SK-MEL-5 (cell line): ENCODE measurements around the gene TBC1D9. TPM values are rescaled to one million over a fixed set of nuclear protein-coding genes. Genes with fewer than 3 reads are reported as not detected.
"Not testable (repeated sequence)": the region's sequence is repeated elsewhere in the genome, so short reads cannot be mapped to it uniquely, and the experiment has no call there.

Experiments
- DNase-seq: peaks from one replicate; pipeline ENCODE4 v3.0.0-alpha.2; 2016; ENCODE audit warnings: low read depth, low spot score
- in situ Hi-C: cut with HindIII; loops from 2 replicates; pipeline ENCODE4 v1.10.0; 2016; ENCODE audit warnings: low sequenced_read_pairs, high pct_unique_total_duplicates, low pct_unique_long_range_greater_than_20kb
- polyA plus RNA-seq, 2 experiments: library from polyadenylated mRNA; depleted of rRNA; stranded (reverse); fragments of >200 nt; gene quantifications; 2 replicates each; pipeline ENCODE4 v1.2.3, GENCODE V29; 2015
- total RNA-seq: library from RNA; depleted of rRNA; stranded (reverse); fragments of >200 nt; shearing (Covaris generic); gene quantifications from 2 replicates; pipeline ENCODE4 v1.2.3, GENCODE V29; 2014; rRNA removed

Gene TBC1D9
- total RNA-seq = 9.6 and 9.7 TPM in 2 replicates
- polyA plus RNA-seq (2015; cell fraction: cytosol; rRNA removed) = 8.6 and 11.1 TPM in 2 replicates
- 4.9 and 10.6 TPM in 2 replicates for polyA plus RNA-seq (2015; cell fraction: nucleus; rRNA removed)

DNA sequence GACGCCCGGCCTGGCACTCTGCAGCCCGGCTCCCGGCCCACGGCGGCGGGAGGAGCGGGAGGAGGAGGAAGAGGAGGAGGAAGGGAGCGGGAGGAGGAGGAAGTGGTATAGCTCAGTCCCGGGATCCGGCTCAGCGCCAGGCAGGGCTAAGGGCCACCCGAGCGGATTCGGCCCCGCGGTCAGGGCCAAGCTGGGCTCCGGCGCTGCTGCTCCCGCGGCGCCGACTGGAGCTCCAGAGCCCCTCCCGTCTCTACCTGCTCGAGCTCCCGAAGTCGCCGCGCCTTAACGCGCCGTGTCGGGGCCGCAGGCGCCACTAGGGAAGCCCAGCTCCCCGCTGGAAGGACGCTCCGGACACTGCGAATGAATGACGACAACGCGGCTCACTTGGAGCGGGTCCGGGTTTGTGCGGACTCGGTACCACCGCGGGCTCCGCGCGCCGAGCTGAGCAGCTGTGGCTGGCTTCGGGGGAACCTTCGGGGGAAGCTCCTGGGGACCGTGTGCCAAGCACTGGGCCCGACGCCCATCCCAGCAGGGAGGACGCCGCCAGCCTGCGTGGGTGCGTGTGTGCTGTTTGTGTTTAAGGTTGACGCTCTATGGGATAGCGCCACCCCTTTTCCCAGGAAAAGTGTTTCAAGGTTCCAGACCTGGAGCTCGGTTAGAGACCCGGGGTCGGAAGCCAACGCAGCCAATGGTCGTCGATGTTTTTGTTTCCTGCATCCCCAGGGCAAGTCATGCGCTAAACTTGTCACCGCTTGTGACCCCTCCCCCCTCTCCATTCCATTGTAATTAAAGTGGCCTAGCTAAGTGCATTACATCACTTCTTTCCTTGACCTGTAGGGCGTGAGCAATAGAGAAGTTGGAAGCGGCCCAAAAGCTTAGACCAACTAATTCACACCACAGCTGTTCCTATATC is at the start of gene TBC1D9:
Gene TBC1D9 (minus strand): TSS at position 67 of the 913 bp plus-strand sequence. CDS start 340 bp downstream, outside the sequence.
- in situ Hi-C loops = no loop called here
- peak; percentile 68 for DNase-seq

DNA sequence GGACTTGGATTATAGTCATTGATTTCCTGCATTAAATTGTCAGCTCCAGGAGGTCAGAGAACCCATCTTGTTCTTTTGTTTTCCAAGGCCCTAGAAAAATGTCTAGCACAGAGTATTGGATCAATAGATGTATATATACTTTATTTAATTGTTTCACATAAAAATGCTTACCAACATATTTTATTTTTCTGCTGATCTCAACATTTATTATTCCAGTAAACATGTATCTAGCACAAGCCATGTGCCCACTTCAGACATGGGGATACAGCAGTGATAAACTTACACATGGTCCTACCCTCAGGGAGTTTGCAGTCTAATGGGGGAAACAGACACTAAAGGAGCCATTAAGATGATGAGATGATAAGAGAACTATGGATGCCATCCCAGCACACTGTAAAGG is 49.1 kb upstream of the TBC1D9 start:
- in situ Hi-C loops = no loop called here
- DNase-seq = no peak

DNA sequence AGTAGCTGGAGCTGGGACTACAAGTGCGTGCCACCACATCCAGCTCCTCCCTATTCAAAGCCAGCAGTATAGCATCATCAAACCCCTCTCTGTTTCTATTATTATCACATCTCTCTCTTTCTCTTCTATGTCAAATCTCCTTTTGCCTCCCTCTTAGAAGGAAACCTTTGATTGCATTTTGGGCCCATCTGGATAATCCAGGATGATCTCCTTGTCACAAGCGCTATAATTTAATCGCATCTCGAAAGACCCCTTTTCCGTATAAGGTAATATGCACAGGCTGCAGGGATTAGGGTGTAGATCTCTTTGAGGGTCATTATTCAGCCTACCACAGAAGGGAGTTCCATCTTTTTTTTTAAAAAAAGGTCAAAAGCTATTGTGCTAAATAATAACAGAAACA is 46.4 kb upstream of the TBC1D9 start:
- in situ Hi-C loops = no loop called here
- no peak for DNase-seq

DNA sequence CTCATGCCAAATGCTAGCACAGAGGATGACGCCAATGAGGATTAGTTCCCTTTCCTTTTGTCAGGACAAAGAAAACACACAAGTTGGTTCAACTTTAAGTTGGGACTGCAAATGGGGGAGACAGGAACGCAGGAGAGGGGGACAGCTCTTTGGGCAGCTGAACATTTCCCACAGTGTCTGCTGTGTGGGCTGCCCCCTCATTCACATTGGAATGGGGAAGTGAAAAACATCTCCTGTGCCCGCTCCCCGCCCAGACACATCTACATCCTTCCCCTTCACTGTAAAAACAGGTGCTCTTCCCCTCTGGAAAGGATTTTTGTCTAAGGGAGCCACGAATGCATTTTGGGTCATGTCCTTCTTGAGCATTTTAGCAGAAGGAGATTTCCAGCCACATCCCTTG is 44.5 kb upstream of the TBC1D9 start:
- no peak for DNase-seq
- in situ Hi-C loops = no loop called here

DNA sequence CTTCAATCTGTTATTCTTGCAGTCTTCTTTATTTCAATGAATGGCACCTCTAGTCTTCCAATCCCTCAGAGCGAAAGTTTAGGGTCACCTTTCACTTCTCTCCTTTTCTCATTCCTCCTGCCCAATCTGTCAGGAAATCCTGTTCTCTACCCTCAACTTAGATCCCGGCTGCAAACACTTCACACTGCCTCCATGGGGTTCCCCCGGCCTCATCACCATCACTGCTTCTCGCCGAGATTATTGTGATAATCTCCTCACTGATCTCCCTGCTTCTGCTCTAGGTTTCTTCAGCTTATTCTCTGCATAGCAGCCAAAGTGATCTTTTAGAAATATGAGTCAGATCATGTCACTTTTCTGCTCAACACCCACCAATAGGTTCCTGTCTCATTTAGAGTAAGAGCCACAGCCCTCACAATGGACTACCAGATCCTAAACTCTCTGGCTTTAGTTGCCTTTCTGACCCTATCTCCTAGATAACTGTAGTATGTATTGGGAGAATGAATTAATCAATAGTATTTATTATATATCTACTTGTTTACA is 43.6 kb upstream of the TBC1D9 start:
- DNase-seq = no peak
- in situ Hi-C loops = no loop called here

DNA sequence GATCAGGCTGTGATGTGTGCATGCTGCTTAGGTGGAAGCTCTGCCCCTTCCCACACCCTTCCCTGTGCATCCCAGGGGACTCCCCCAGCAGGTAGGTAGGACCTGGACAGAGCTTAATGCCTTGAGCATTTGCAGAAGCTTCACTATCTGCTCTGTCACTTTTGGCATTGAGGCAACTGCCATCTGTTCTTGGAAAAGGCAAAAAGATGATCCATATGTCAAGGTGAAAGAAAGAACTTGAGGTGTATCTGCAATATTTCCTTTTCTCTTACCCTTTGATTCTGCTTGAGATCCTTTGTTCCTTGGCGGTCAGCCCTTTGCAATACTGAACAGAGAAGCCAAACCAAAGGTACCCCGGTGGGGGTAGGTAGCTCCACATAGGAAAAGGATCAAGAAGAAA is 37.1 kb upstream of the TBC1D9 start:
- no peak for DNase-seq
- in situ Hi-C loops = no loop called here

DNA sequence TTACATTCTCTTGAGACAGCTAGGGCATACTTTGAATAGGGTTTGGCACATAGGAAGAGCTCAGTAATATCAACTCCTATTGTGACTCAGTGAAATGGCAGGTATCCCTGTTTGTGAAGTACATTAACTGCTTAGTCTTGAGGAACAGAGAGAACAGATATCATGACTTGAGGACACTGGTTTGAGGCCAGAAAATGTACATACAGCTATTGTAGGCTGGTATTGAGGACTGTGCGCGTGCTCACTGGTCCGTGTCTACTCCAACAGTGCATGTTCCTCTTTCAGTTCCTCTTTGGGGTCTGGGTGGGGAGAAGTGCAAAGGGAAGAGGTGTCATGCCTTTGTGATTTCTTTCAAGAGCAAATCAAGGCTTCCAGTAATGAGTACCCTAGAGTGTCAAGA is 34.6 kb upstream of the TBC1D9 start:
- in situ Hi-C loops = no loop called here

DNA sequence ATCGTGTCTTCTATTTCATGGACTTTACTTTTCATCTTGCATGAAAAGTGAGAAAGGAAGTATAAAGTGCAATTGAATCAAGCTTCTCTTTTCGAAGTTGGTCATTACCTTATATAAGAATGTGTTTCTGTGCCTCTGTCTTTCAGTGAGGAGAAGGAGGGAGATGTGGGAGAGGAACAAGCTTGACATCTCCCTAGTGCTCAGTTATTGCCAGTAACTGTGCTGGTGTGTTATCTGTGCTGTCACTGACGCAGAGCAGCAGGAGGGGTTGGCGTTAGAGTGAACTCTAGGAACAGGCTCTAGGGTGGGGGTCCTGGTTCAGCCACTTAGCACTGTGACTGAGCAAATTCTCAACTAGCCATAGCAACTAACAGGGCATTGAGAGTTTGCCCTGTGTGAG is 34.0 kb upstream of the TBC1D9 start:
- DNase-seq = no peak
- in situ Hi-C loops = no loop called here

More for the DNA sequence above, 34.6 kb upstream of the TBC1D9 start:
- DNase-seq = no peak

DNA sequence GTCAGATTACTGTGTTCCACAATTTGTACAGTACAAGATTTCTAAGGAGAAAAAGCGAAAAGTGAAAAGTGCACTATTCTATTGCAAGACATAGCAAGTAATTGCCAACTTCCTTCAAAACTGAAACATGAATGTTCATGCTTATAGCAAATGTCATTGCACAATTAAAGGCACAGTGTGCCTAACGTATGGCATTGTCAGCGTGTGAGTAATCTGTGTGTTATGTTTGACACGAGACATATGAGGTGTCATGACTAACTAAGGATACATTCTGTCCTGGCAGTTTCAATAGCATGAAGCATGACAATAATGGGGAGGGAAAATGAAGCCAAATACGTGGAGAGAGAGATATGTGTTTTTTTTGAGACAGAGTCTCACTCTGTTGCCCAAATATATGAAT is 33.6 kb upstream of the TBC1D9 start:
- in situ Hi-C loops = no loop called here
- DNase-seq = no peak

DNA sequence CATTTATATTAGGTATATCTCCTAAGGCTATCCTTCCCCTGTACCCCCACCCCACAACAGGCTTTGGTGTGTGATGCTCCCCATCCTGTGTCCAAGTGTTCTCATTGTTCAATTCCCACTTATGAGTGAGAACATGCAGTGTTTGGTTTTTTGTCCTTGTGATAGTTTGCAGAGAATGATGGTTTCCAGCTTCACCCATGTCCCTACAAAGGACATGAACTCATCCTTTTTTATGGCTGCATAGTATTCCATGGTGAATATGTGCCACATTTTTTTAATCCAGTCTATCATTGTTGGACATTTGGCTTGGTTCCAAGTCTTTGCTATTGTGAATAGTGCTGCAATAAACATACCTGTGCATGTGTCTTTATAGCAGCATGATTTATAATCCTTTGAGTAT is 26.6 kb upstream of the TBC1D9 start:
- DNase-seq, in situ Hi-C loops: not testable (repeated sequence)

DNA sequence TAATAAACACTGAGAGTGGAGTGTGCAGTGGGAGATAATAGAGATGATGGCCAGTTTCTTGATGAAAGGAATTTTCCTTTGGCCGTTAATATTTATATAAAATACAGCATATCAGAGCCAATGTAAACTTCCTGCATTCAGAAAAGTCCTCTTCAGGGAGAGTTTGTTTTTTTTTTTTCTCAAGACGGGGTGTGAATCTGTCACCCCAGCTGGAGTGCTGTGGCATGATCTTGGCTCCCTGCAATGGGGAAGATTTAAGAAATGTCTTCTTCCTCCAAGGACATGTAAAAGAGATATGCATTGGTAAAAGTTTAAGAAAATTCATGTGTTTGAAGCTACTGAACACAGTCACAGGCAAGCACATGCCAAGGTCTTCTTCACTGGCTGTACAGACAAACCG is 25.4 kb upstream of the TBC1D9 start:
- in situ Hi-C loops = no loop called here
- no peak for DNase-seq

DNA sequence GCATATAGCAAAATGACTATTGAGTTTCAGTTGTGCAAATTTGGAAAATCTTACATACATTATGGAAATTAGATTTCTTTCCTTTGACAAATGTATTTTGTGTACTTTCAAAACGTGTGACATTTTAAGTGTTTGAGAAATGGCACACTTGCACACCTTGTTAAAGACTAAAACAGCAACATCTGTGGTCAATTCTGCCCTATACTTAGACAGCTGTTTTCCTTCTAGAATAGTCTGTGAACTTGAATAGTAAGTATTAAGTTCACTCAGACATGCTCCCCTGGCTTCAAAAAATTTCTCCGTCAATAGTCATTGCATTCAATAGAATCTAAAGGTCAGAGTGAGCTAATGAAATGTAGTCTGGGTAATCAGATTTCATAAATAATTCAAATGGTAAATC is 21.7 kb upstream of the TBC1D9 start:
- in situ Hi-C loops = no loop called here
- no peak for DNase-seq

DNA sequence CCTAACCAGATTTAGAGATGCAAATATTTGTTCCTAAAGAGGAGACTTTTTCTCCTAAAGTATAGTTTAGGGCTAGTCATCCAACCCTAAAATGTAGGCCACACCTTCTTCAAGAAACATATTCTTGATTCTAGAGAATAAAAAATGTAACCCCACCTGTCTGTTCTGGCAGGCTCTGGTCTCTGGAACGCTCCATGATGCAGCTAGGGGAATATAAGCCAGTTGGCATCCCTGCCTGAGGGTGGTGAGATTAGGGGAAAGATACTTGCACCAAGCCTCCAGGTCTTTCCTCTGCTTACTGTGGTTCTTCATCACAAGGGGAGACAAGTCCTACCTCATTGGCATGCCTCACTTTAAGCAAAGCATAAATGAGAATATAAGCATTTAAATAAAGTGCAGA is 21.2 kb upstream of the TBC1D9 start:
- in situ Hi-C loops = no loop called here
- no peak for DNase-seq

DNA sequence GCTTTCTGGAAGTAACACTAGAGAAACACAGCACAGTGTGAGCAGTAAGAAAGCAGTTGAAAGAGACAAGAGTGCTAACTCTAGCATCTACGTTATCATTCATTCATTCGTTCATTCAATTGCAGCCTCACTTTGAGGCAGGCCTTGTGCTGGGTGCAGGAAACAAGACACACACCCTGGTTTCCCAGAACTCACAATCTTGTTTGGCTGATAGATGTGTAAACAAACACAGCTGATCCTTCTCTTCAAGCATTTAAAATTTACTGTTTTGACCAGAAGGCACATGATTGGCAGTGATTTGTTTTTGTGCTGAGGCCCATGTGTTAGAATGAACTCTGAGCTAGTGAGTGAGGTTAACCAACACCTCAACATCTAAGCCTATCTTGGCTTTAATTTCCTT is 20.4 kb upstream of the TBC1D9 start:
- in situ Hi-C loops = no loop called here
- DNase-seq = no peak

DNA sequence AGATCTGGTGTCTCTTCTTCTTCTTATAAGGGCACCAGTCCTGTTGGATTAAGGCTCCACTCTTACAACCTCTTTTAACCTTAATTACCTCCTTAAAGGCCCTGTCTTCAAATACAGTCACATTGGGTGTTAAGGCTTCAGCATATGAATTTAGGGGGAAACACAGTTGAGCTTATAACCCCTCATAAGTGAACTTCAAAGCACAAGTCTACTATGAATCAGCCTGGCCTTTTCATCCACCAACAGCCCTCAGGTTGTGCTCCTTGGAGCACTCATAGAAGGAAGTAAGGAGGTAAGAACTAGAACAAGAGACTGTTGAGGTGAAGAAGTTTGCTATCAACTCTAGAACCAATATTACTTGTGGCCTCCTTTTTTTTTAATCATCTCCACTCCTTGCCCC is 18.8 kb upstream of the TBC1D9 start:
- in situ Hi-C loops = no loop called here
- no peak for DNase-seq

DNA sequence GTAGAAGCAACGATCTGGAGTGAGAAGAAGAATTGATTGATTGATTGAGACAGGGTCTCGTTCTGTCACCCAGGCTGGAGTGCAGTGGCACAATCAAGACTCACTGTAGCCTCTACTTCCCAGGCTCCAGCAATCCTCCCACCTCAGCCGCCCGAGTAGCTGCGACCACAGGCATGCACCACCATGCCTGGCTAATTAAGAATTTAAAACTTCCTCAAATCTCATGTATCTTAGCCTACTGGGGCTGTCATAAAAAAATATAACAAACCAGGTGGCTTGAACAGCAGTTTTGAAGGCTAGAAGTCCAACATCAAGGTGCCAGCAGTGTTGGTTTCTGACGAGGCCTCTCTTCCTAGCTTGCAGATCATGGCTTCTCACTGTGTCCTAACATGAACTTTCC is 18.3 kb upstream of the TBC1D9 start:
- DNase-seq = no peak
- in situ Hi-C loops = no loop called here

DNA sequence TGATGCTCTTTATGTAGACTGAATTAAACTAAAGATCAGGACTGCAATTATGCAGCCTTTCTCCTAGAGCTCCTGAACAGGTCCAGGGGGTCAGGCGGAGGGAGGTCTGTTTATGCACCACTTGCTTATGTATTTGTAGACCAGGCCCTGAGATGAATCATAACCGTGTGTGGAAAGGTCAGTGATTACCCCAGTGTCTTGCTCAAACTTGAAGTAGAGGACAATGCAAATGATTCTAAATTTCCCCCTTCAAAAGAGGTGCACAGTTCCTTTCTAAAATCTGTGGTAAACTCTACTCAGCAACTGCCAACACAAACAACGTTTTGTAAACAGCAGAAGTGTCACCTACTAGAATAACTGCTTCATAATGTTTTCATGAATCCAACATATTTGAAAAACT is 13.0 kb upstream of the TBC1D9 start:
- in situ Hi-C loops = no loop called here
- no peak for DNase-seq

DNA sequence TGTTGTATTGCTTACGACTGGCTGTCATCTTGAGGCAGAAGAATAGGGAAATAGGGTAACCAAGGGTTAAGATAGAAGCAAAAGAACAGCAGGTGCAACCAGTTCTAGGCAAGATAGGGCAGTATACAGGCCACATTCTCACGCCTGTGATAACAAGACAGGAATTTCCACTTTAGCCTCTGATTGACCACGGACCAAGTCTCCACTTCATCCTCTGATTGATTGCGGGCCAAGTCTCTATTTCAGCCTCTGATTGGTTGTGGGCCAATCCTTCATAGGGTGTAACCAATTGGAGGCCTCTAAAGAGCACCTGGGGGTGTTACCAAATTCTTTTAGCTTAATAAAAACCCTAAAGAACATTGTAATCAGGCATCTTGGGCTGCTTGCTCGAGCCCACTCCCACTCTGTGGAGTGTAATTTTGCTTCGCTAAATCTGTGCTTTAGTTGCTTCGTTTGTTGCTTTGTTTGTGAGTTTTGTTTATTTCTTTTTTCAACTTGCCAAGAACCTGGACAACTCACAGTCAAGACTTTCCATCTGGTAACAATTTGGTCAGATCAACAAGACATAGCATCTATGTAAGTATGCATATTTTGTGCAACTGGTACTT is 8.7 kb upstream of the TBC1D9 start:
- DNase-seq = no peak

DNA sequence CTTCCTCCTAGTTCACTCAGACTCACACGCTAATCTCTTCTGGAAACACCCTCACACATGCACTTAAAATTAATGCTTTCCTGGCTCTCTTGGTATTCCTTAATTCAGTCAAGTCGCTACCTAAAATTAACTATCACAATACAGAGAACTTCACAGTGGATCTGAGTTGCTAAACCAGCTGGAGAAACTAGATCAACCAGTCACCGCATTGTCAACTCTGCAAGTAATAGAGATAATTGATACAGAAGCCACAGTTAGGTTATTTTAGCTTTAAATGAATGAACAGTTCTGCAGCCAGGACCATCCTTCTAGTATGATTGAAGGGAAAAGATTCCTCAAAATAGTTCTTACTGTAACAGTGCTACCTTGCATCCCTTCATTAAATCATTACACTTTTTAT is 6.0 kb upstream of the TBC1D9 start:
- in situ Hi-C loops = no loop called here

More for the DNA sequence above, 8.7 kb upstream of the TBC1D9 start:
- in situ Hi-C loops = no loop called here

More for the DNA sequence above, 6.0 kb upstream of the TBC1D9 start:
- no peak for DNase-seq
